Endothelial cell of umbilical vein (primary cell): ENCODE measurements around the gene SORL1.

Experiments
- EZH2 ChIP-seq: IDR thresholded peaks from 2 replicates; pipeline ENCODE4 v1.6.1; 2012; ENCODE audit warnings: borderline replicate concordance, low read depth, mild to moderate bottlenecking, moderate library complexity, low read length, inconsistent platforms; ENCODE audit not compliant: severe bottlenecking
- MYC ChIP-seq: IDR thresholded peaks from one replicate; pipeline ENCODE4 v1.6.1; 2011; ENCODE audit warnings: mild to moderate bottlenecking, low read depth, low read length

DNA sequence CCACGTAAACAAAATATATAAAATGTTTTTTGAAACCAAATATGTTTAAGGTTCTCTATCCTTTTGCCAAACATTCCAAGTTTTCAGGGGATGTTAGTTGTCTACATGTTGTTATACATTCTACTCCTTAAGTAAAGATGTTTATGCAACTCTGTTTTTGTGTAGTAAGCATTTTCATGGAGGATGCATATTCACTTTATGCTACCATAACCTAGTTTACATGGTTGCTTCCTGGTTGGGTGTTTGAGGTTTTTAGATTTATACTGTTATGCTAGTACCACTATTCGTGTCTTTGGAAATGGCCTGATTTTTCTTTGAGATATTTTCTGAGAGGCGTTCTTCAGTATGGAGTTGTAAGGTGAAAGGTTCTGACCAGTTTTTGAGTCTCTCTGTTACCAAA, 131.7 kb downstream of the SORL1 start:
- TF ChIP-seq EZH2 (no peak), MYC (no peak)
